Mesenteric fat pad (tissue), 1 donor: Measurements from ENCODE around the gene VPS33A. TPM values are rescaled to one million over a fixed set of nuclear protein-coding genes. Genes with fewer than 3 reads are reported as not detected.
"Not testable (repeated sequence)": the region's sequence is repeated elsewhere in the genome, so short reads cannot be mapped to it uniquely, and the experiment has no call there.

ENCODE experiments used
- DNase-seq: peaks from one replicate; pipeline ENCODE4 v3.0.0-alpha.2; 2020; ENCODE audit warnings: low spot score
- long read RNA-seq: library from polyadenylated mRNA; unstranded; transcript quantifications from one replicate; pipeline ENCODE4 v2.0.0, GENCODE V29; 2020
- total RNA-seq: library from RNA; stranded (reverse); fragmentation: NEBNext Ultra II Directional; extraction: Animal tissue kit (Norgen Biotek cat#: 25700); gene quantifications from one replicate; pipeline ENCODE4 v1.2.1, GENCODE V29; 2021
- donor health status: DM: yes; HTN: yes; CAD: no.

The VPS33A gene
- total RNA-seq, result 15.2 TPM
- long read RNA-seq, full-length matches to known transcripts, result 51 of 61 reads
- long read RNA-seq, partial matches to known transcripts, result 0 of 61 reads
- long read RNA-seq, other reads (novel, unspliced or antisense), result 10 of 61 reads

DNA sequence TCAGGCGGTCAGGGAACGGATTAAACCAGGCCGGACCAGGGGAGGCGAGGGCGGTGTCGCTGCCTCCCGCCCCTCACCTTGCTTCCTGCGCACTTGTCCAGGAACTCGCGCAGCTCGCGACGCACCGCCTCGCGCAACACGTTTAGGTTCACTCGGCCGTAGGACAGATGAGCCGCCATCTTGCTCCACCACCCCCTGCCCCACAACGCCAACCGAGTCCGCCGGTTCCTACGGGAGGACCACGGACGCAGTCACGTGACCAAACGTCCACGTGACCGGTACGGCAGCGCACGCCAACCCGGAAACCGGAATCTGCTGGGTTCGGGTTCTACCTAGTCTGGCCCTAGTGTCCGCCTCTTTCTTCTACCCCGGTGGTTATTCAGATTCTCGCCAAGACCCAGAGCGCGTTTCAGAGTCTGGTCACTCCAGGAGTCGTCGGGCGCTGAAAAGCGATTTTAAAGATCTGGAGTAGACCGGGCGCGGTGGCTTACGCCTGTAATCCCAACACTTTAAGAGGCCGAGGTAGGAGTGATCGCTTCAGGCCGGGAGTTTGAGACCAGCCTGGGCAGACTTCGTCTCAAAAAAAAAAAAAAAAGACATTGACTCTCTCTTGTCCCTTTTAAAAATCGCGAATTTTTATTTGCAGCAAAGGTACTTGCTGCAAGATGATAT is at the start of gene VPS33A:
TSS of gene VPS33A (minus strand) at position 265 of the 672 bp plus-strand sequence. CDS start at position 179, 86 bp downstream.
- DNase-seq, result peak; percentile 99

DNA sequence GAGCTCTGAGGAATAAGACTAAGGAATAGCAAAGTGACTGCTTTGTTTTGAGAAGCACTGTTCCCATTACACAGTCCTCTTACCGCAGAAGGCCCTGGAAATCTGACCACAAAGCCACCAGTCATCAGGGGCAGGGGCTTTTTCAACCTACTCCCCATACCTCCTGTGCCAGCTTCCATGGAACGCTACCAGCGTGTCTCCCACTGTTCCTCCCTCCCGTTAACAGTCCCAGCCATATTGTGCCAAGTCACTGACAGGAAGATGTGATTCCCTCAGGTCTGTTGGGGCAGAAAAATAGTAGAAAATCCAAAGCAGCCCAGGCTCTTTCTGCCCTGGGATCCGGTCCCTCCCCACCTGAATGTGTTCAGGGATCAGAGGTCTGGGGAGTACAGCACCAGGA is 46.6 kb upstream of the VPS33A start:
- no peak for DNase-seq

DNA sequence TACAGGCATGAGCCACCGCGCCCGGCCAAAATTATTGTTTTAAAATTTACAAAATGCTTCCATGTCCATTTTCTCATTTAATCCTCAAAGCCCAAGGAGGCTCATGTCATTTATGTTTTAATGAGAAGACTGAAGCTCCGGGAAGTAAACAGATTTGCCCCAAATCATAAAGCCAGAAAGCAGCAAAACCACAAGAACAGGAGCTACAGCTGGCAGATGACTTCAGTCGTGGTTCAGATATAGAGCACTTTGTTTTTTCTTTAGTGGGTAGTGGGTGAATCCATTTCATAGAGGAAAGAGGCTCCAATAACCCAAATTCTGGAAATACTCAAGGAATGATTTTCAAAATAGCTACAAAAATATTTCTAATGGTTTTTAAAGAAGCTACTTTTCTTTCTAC is 45.4 kb upstream of the VPS33A start:
- no peak for DNase-seq

- DNase-seq, result no peak
These were observed 44.5 kb upstream of the VPS33A start for GRCh38 chr12:122310626-122311333.

- no peak for DNase-seq
These were observed 43.3 kb upstream of the VPS33A start for GRCh38 chr12:122309564-122310121.

DNA sequence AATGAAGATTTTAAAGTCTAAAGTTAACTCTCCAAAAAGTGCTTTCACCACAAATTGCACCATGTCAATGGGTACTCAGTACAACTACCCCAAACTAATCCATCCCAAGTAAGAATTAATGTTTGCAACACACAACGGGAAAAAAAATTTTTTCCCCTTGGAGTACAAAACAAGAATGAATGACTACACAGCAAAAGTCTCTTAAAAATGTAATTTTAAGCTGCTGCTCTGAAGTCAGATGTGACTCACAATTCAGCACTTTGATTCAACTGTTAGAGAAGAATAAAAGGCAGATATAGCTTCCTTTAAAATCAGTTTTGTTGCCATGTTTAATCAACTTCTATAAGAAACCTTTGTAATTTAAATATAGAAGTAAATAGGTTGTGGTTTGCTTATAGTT is 42.5 kb upstream of the VPS33A start:
- DNase-seq, result no peak

GRCh38 chr12:122306407-122306806 is 40.1 kb upstream of the VPS33A start:
- no peak for DNase-seq

GRCh38 chr12:122304924-122305323 is 38.6 kb upstream of the VPS33A start:
- no peak for DNase-seq

GRCh38 chr12:122303068-122303467 is 36.8 kb upstream of the VPS33A start:
- DNase-seq, result no peak

DNA sequence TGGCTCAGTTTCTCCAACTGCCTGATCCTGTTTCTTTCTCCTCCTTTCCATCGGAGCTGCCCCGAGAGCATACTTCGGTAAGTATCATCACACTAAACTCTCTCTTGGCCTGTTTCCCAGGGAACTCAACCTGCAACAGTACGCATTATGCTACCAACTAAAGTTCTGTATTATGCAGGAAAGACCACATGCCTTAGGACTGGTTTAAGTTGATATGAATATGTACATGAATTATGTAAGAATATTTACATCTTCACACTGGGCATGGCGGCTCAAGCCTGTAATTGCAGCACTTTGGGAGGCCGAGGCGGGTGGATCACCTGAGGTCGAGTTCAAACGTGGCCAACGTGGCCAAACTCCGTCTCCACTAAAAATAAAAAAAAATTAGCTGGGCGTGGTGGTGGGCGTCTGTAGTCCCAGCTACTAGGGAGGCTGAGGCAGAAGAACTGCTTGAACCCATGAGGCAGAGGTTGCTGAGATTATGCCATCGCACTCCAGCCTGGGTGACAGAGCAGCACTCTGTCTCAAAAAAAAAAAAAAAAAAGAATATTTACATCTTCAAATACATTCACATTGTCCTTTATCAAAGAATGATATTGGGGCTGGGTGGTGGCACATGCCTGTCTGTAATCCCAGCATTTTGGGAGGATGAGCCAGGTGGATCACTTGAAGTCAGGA is 31.9 kb upstream of the VPS33A start:
- no peak for DNase-seq

GRCh38 chr12:122297494-122297893 is 31.2 kb upstream of the VPS33A start:
- no peak for DNase-seq

- DNase-seq, result no peak
These were observed 29.6 kb upstream of the VPS33A start for GRCh38 chr12:122295877-122296276.

DNA sequence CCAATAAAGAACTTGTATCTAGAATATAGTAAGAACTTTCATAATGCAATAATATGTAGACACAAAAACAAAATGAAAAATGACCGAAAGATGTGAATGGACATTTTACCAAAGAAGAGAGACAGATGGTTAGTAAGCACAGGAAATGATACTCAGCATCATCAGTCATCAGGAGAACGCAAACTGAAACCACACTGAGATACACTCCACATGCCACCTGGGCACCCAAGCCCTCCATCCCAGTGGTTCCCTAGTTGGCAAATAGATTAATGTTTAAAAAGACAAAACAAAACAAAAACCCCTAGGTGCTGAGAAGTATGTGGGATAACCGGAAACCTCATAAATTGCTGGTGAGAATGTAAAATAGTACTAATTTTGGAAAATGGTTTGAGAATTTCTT is 26.8 kb upstream of the VPS33A start:
- no peak for DNase-seq

DNA sequence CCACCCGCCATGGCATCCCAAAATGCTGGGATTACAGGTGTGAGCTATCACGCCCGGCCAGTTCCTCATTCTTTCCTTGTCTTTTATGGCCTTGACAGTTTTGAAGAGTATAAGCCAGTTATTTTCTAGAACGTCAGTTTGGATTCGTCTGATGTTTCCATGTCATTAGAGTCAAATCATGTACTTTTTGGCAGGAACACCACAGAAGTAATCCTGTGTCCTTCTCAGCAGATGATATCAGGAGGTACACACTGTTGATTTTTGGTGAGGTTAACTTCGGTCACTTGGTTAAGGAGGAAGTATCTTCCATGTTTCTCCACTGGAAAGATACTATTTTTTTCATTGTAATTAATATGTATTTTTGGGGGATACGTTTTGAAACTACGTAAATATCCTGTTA is 25.1 kb upstream of the VPS33A start:
- no peak for DNase-seq

DNA sequence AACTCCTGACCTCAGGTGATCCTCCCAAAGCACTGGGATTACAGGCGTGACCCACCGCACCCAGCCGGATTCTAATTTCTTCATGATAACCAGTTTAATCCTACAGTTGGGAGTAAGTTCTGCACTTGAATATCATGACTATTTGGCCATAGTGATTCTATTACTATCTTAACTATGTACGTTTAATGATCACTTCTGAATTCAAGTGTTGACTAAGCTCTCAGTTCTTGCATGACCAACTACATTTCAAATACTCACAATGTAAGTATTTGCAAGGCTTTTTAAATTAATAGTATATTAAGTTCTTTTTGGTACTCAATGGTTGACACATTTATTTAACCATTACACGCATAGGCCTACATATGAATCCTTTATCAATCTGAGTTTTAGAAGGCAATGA is 17.4 kb upstream of the VPS33A start:
- DNase-seq, result no peak

DNA sequence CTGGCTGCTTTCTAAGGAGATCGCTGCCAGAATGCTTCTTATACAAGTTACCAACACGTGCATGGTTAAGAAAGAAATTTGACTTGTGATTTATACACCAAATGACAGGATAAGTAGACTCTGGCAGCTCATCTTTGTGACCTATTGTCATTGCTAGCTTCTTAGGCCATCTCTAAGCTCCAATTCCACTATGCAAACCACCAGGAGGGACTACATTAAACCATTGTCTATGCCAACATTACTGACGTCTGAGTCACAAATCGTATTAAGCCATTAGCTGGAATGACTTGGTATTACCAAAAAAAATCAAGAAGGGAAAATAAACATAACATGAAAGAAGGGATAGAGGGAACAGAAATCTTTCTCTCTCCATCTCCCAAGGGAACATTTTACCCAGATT is 15.8 kb upstream of the VPS33A start:
- no peak for DNase-seq

- no peak for DNase-seq
These were observed 9.9 kb upstream of the VPS33A start for GRCh38 chr12:122276242-122276641.

GRCh38 chr12:122275459-122275858 is 9.2 kb upstream of the VPS33A start:
- no peak for DNase-seq

GRCh38 chr12:122265886-122266229 is 436 bp downstream of the VPS33A start:
- no peak for DNase-seq

- DNase-seq, result no peak
These were observed 818 bp downstream of the VPS33A start for GRCh38 chr12:122265476-122265875.

DNA sequence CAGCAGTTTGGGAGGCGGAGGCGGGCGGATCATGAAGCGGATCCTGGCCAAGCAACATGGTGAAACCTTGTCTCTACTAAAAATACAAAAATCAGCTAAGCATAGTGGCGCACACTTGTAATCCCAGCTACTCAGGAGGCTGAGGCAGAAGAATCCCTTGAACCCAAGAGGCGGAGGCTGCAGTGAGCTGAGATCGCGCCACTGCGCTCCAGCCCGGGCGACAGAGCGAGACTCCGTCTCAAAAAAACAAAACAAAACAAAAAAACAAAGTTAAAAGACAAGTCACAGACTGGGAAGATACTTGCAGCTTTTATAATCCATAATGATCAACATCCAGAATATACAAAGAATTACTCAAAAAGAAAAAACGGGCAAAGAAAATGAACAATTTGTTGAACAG is 5.6 kb downstream of the VPS33A start:
- not testable (repeated sequence) for DNase-seq

DNA sequence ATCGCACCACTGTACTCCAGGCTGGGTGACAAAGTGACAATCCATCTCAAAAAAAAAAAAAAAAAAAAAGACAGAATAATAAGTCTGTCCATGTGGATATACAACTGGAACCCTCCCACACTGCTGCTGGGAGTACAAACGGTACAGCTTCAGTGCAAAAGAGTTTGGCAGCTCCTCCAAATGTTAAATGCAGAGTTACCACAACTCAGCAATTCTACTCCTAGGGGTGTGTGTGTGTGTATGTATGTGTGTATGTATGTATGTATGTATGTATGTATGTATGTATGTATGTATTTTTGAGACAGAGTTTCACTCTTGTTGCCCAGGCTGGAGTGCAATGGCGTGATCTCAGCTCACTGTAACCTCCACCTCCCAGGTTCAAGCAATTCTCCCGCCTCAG is 7.4 kb downstream of the VPS33A start:
- not testable (repeated sequence) for DNase-seq
